Right ventricle myocardium inferior (tissue), 1 donor: ENCODE results near the gene NALF2. TPM values are rescaled to one million over a fixed set of nuclear protein-coding genes. Genes with fewer than 3 reads are reported as not detected.

ENCODE experiments used
- ATAC-seq: fragments of 200-7000 bp; cut with Tn5 transposase; one replicate; pipeline ENCODE4 v1.9.1; 2020; ENCODE audit warnings: mild to moderate bottlenecking, moderate library complexity
- DNase-seq: peaks from one replicate; pipeline ENCODE4 v3.0.0; 2021; ENCODE audit errors: missing footprints
- intact Hi-C: fragments of 100-400 bp; cut with DNase I; formaldehyde crosslinking; loops from one replicate; pipeline ENCODE4 v1.11.0; 2022
- total RNA-seq: library from RNA; stranded (reverse); fragmentation: NEBNext Ultra II Directional; extraction: Animal tissue kit (Norgen Biotek cat#: 25700); gene quantifications from one replicate; pipeline ENCODE4 v1.2.1, GENCODE V29; 2021
- donor health status: DM: no; HTN: yes; CAD: no; lungs with severe emphysema.

The NALF2 gene
- total RNA-seq, 1 donor from 2014 or later, result 41.1 TPM

DNA sequence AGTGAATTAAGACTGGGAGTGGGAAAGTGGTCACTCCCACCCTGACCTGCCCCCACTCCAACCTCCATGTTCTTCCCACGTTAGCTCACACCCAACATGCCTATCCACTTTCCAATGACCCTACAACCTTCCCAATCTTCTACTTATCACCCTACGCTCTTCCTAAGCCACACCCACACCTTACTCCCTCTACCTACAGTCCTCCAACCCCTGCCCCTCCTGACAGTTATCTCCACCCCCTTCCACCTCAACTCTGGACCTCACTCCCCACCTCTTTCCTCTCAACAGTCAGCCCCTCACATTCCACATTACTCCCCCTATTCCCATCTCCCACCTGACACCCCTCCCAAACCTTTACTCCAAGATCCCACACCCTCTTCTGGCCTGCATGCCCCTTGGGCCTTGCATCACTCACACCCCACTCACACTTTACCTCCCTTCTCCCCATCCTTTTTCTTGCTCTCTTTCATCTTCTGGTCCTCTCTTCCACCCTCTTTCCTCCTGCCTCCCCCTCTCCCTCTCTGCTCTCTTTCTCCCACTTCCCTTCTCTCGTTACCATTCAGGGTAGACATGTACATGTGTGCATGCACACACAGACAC, 6.9 kb downstream of the NALF2 start:
- DNase-seq, result no peak
- no peak for ATAC-seq
- intact Hi-C loops, result no loop called here

DNA sequence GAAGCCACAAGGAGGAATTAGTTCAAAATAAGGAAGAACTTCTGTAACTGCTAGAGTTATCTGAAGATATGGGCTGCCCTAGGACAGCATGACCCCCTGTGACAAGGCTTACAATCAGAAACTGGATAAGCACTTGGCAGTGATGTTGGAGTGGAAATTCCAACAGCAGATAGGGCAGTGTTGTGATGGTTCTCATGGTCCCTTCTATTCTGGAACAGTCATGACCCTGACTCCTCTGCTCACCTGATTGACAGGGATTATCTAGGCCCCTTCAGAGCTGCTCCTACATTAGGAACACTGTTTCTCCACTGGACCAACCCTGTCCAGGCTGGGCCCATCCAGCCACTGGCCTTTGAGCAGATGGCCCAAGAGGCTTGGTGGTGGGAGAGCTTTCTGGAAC, 17.9 kb downstream of the NALF2 start:
- DNase-seq (no peak), ATAC-seq (peak; percentile 75)
- intact Hi-C loops, result no loop called here

DNA sequence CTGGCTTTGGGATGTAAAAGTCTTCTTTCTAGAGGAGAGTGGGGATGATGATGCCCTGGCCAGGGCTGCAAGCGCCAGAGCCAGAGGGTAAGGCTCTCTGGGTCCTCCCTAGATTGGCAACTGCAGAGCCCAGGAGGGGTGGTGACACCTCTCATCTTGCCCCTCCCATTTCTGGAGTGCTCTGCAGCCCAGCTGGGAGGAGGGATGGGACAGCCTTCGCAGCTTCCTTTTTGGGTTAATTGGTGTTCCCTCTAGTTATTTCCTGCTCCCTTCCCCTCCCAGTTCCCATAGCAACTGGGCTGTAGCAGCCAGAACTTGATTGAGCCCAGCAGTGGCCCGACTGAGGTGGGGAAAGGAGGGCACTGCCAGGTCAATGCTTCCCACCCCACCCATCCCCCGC, 19.2 kb downstream of the NALF2 start:
- intact Hi-C loops, result no loop called here
- ATAC-seq (peak; percentile 76), DNase-seq (no peak)

DNA sequence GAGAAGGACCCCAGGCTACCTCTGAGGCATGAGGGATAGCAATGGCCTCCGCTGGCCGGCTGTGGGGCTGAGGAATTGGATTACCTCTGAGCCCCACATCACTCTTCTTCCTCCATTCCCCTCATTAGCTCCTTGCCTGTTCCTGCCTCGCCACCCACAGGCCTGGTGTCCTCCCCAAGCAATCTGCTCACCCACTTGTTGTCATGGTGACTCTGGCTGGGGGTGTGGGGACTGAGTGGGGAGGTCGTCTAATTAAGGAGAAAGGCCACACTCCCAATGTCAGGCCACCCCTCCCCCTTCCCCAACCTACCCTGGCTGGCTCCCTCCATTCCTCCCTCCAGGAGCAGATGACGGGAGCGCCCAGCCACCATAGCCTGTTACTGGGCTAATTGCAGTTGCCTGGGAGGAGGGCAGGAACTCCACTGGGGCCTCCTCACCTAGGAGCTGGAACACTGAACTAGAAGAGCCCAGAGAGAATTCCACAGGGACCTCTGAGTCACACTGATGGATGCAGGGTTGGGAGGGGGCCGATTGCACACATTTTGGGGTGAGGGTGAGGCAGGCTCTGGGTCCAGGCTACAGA, 20.7 kb downstream of the NALF2 start:
- ATAC-seq, result no peak
- intact Hi-C loops, result no loop called here
- DNase-seq, result no peak

DNA sequence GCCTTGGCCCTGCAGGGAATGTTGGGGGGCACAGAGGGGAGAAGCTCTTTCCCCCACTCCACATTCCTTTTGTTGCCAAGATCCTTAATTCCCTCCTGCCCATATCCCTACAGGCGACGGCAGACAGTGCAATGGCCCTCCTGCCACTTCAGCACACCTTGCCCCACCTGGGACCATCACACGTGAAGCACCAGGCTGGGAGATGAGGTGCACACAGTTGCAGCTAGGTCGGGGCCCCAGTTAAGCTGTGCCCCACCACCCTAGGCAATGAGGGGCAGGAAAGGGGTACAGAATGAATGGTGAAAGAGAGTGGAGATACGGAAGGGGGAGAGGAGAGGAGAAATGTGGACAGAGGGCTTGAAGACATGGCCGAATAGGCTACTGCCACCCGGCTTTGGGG, 26.2 kb downstream of the NALF2 start:
- ATAC-seq, result no peak
- intact Hi-C loops, result loop anchor here (10.0 kb wide), 1 partner anchor 106 kb away; no protein-coding TSS in a partner anchor
- no peak for DNase-seq

DNA sequence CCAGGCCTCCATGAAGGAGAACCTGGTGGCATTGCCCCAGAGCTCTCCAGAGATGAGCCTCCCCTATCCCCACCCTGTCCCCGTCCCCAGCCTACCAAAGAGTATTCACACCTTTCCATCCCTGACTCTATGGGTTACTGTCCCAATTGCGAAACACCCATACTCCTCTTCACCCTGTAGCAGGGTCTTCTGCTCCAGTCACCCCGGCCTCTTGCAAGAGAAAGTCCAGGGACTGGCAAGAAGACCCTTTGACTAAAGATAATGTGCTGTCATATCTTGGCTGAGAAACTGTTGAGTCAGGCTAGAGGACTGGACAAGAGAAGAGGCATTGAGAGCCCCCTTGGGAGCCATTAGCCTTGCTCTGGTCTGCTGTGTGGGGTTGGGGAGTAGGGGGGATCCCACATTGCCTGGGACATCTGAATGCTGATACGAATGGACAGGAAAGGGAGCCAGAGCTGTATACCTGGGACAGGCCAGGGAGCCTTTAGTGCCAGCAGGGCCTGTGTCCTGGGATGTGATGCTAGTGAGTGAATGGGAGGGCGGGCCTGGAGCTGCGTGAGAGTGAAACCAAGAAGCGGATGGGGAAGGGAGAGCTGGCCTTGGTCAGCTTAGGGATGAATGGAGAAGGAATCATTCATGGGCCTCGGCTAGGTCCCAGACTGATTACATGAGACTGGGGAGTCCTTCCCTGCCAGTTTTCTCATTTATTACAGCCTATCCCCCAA, 27.1 kb downstream of the NALF2 start:
- DNase-seq (no peak), ATAC-seq (no peak)
- intact Hi-C loops, result loop anchor here (10.0 kb wide), 1 partner anchor 106 kb away; no protein-coding TSS in a partner anchor

DNA sequence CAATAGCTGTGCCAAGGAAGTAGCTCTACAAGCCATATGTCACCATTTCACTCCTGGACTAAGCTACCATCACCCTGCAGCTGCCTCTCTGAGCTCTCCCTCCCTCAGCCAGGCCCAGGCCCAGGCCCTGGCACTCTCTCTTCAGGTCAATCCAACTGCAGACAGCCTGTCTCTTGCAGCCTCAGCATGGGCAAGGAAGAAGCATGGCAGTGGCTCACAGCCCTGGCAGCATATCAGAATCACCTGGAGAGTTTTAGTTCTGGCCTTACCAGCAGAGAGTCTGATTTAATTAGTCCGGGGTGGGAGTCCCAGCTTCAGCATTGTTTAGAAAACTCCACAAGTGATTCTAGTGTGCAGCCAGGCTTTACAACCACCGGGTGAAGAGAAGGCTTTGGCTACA, 31.5 kb downstream of the NALF2 start:
- ATAC-seq, result no peak
- intact Hi-C loops, result loop anchor here (5.0 to 10.0 kb wide), 2 partner anchors 111 to 562 kb away; no protein-coding TSS in a partner anchor
- no peak for DNase-seq

DNA sequence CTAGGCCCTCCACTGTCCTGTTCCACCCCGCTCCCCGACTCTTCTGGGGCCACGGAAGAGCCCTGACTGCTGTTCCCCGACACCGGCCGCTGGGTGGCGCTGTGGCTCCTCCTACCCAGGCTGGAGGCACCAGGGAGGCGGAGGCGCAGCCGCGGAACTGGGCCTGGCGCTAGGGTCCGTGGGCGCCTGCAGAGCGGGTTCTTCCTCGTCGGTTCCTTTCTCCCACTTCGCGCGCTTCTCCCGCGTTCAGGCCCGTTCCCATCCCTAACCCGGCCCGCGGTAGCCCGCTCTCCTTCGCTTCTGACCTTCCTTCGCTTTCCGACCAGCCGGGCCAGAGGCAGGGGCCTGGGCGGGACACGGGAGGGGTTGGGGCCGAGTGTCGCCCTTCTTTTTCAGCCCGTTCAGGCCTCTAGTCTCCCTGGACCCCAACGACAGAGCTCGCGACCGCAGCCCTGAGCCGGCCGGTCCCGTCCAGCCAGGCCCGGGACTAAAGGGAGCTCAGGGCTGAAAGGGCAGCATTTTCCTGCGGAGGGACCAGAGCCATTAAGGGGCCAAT, 34.3 kb downstream of the NALF2 start:
- peak; percentile 86 for DNase-seq
- intact Hi-C loops, result loop anchor here (1.0 to 10.0 kb wide), 4 partner anchors 80 to 559 kb away; no protein-coding TSS in a partner anchor

DNA sequence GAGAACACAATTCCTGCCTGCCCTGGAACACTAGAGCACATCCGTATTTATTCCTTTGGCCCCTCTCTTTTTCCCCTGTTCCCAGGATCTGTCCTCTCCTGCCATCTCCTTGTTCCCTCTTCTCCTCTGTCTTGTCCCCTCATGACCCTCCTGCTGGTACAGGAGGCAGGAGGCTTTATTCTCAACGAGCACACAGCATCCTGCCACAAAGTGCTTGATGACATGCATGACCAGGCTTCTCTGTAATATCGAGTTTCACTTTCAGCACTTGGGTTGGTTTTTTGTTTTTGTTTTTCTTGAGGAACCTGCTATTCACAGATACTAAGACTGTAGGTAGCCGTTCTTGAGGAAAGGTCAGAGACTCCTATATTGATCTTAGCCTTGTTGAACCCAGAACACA, 35.3 kb downstream of the NALF2 start:
- ATAC-seq, result no peak
- intact Hi-C loops, result loop anchor here (2.0 to 10.0 kb wide), 3 partner anchors 79 to 558 kb away; no protein-coding TSS in a partner anchor
- no peak for DNase-seq

More for the DNA sequence above, 34.3 kb downstream of the NALF2 start:
- peak; percentile 97 for ATAC-seq

DNA sequence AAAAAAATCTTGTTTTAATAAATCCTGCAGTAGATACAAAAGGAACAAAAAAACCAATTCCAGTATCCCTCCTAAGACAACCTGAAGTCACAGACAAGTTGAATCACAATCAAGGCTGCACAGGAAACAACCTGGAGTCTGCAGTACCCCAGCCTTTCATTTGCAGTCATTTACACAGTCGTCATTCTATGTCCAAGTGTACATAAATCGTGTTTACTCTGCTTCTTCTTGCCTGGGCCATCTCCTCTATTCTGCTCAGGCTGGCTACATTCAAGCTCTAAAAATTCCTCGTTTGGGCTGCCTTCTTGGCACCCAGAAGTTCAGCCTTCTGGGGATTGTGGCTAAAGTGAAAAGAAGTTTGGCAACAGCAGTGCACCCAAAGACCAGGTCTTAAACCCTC, 37.8 kb downstream of the NALF2 start:
- intact Hi-C loops, result no loop called here

DNA sequence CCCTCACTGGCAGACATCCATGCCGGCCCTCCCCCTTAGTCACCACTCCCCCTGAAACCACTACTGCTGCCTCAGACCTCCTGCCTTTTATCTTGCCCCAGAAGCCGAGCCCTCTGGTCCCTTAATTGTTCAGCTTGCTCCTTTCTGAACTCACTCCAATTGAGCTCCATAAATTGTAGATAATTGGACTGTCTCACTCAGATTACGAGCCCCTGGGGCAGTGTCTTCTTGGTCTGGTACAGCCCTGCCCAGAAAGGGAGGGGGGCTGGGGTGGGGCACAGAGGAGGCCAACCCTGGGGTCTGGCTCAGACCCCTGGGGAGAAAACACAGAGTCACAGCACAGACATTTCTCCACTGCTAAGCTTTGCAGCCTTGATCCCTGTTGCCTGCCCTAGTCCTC, 39.4 kb downstream of the NALF2 start:
- no peak for DNase-seq
- intact Hi-C loops, result no loop called here
- ATAC-seq, result no peak

More for the DNA sequence above, 37.8 kb downstream of the NALF2 start:
- DNase-seq (no peak), ATAC-seq (no peak)

DNA sequence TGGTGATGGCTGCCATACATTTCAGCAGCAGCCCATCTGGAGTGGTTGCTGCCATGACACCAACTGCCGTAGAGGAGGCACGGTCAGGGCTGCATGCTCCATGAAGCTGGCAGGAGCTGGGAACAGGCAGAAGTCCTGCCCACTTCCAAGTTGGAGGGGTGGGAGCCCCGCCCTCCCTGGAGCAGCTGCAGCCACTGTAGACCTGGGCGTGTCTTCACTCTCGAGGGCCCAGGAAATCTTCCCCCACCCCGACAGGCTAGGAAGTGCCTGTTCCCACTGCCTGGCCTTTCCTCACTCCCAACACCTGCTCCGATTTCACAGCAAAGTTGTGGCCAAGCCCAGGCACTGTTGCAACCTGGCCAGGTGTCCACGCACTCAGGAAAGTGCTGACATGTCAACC, 42.3 kb downstream of the NALF2 start:
- intact Hi-C loops, result no loop called here
- ATAC-seq, result no peak

DNA sequence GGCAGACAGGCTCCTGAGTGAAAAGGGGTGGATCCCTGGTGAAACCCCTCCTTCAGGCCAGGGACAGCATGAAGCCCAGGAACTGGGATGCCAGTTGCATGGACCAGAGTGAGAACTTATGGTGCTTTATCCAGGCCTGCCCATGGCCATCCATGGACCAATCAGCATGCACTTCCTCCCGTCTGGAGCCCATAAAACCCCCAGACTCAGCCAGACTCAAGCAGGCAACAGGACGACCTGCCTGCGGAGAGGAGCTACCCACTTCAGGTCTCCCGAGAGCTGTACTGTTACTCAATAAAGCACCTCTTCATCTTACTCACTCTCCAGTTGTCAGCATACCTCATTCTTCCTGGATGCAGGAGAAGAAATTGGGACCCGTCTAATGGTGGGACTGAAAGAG, 42.9 kb downstream of the NALF2 start:
- ATAC-seq (no peak), DNase-seq (no peak)
- intact Hi-C loops, result no loop called here

More for the DNA sequence above, 42.3 kb downstream of the NALF2 start:
- no peak for DNase-seq

DNA sequence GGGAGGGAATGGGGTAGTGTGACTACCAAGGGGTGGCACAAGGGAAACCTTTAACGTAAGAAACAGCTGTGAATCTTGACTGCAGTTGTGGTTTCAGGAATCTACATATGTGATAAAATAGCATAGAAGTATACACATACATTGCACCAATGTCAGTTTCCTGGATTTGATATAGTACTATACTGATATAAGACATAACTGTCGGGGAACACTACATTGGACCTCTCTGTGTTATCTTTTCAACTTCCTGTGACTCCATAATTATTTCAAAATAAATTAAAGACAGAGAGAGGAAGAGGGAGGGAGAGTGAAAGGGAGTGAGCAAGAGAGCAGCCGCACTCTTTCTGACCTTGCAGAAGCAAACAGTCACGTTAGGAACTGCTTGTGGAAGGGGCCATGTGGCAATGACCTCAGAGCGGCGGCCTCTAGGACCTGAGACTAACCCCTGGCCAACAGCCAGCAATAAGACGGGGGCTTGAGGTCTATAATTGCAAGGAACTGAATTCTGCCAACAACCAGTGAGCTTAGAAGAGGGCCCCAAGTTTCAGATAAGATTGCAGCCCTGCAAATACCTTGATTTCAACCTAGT, 47.4 kb downstream of the NALF2 start:
- intact Hi-C loops, result no loop called here

DNA sequence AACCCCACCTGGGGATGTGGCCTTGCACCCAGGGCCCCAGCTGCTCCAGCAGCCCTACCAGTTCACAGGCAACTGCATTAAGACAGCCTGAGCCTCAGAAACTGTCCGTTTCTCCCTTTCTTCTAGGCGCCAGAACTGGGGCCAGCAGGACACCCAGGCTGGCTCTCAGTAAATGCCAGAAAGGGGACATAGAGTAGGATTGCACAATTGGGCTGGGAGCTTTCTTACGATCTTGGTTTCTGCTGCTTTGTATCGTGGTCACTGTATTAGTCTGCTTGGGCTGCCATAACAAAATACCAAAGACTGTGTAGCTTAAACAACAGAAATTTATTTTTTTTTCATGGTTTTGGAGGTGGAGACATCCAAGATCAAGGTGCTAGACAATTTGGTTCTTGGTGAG, 48.4 kb downstream of the NALF2 start:
- no peak for DNase-seq
- ATAC-seq, result no peak
- intact Hi-C loops, result no loop called here

More for the DNA sequence above, 47.4 kb downstream of the NALF2 start:
- no peak for ATAC-seq
- DNase-seq, result no peak
